ENCODE data around the gene RPRML. TPM values are rescaled to one million over a fixed set of nuclear protein-coding genes. Genes with fewer than 3 reads are reported as not detected.
"Not testable (repeated sequence)": the region's sequence is repeated elsewhere in the genome, so short reads cannot be mapped to it uniquely, and the experiment has no call there.

Gene RPRML
- total and polyA plus RNA-seq, 8 donors, result not detected

GRCh38 chr17:46989637-46990431 is 10.8 kb upstream of the RPRML start:
- TF ChIP-seq CTCF (IDR thresholded peaks at IDR 0.05), result no peak
- intact Hi-C loops (cut with DNase I), result loop anchor here in 1 of 2 donors (10.0 kb wide), 1 partner anchor 45 kb away; no protein-coding TSS in a partner anchor
- H3K36me3 ChIP-seq, result no peaks in the 10 kb centered on the region

GRCh38 chr17:46987927-46988326 is 8.9 kb upstream of the RPRML start:
- ATAC-seq; intact Hi-C loops (cut with DNase I); H3K27me3 ChIP-seq: not testable (repeated sequence)

More at GRCh38 chr17:46989637-46990431, 10.8 kb upstream of the RPRML start:
- Histone ChIP-seq H3K4me3 (no peak overlapping the region), H3K27me3 (no peaks in the 10 kb centered on the region), H3K27ac (no peak overlapping the region), H3K9me3 (no peaks in the 10 kb centered on the region), H3K4me1 (no peaks in the 10 kb centered on the region)
- DNase-seq (no peak), ATAC-seq (no peak)

GRCh38 chr17:46986366-46986765 is 7.3 kb upstream of the RPRML start:
- no peaks in the 10 kb centered on the region for H3K36me3 ChIP-seq
- no peaks in the 10 kb centered on the region for H3K9me3 ChIP-seq
- H3K27me3 ChIP-seq, result peaks cover 0 to 16% of the 10 kb centered on the region in 2 donors
- no peak for ATAC-seq
- H3K4me3 ChIP-seq, result no peak overlapping the region
- TF ChIP-seq CTCF (IDR thresholded peaks at IDR 0.05), result no peak
- H3K4me1 ChIP-seq, result no peaks in the 10 kb centered on the region
- intact Hi-C loops (cut with DNase I), result no loop called here
- DNase-seq, result no peak
- no peak overlapping the region for H3K27ac ChIP-seq

More at GRCh38 chr17:46987927-46988326, 8.9 kb upstream of the RPRML start:
- H3K9me3 ChIP-seq, DNase-seq, H3K4me1 ChIP-seq, H3K27ac ChIP-seq, H3K4me3 ChIP-seq, H3K36me3 ChIP-seq: not testable (repeated sequence)

GRCh38 chr17:46984892-46985291 is 5.8 kb upstream of the RPRML start:
- intact Hi-C loops (cut with DNase I), result no loop called here

GRCh38 chr17:46984341-46984740 is 5.3 kb upstream of the RPRML start:
- TF ChIP-seq CTCF (IDR thresholded peaks at IDR 0.05), result no peak
- H3K9me3 ChIP-seq, result no peaks in the 10 kb centered on the region
- H3K27ac ChIP-seq, result no peak overlapping the region
- ATAC-seq, result no peak
- peaks cover 0 to 3% of the 10 kb centered on the region in 2 donors for H3K4me1 ChIP-seq
- no peak overlapping the region for H3K4me3 ChIP-seq
- intact Hi-C loops (cut with DNase I), result no loop called here
- DNase-seq, result no peak
- H3K27me3 ChIP-seq, result peaks cover 6 to 36% of the 10 kb centered on the region in 2 donors
- H3K36me3 ChIP-seq, result no peaks in the 10 kb centered on the region

More at GRCh38 chr17:46984892-46985291, 5.8 kb upstream of the RPRML start:
- DNase-seq, result no peak
- no peak overlapping the region for H3K4me3 ChIP-seq
- no peaks in the 10 kb centered on the region for H3K9me3 ChIP-seq
- no peak for TF ChIP-seq CTCF (IDR thresholded peaks at IDR 0.05)
- H3K27me3 ChIP-seq, result peaks cover under 1 to 31% of the 10 kb centered on the region in 2 donors
- ATAC-seq, result no peak
- H3K4me1 ChIP-seq, result no peaks in the 10 kb centered on the region
- H3K27ac ChIP-seq, result no peak overlapping the region
- no peaks in the 10 kb centered on the region for H3K36me3 ChIP-seq

All from left lung (tissue), 10 donors.